Effector CD4-positive, alpha-beta T cell (primary cell): ENCODE measurements around the gene NCMAP.

Experiments
- DNase-seq: peaks from one replicate; pipeline ENCODE4 v3.0.0-alpha.2; 2020

Gene NCMAP

GRCh38 chr1:24636661-24637357 lies 80.9 kb downstream of the NCMAP start:
- DNase-seq, result no peak

GRCh38 chr1:24639094-24639493 lies 83.2 kb downstream of the NCMAP start:
- DNase-seq, result no peak

- DNase-seq, result no peak
Measured at GRCh38 chr1:24639881-24640280, 84.0 kb downstream of the NCMAP start.

- no peak for DNase-seq
Measured at GRCh38 chr1:24640288-24640687, 84.4 kb downstream of the NCMAP start.

GRCh38 chr1:24641646-24642151 lies 85.8 kb downstream of the NCMAP start:
- no peak for DNase-seq

- peak; percentile 99 for DNase-seq
Measured at GRCh38 chr1:24642481-24643362, 86.8 kb downstream of the NCMAP start, which contains the start of gene SRRM1. TSS of gene SRRM1 (plus strand) at chr1:24643302. CDS start at chr1:24643327, 25 bp downstream.

GRCh38 chr1:24643363-24644099 lies 87.6 kb downstream of the NCMAP start:
- DNase-seq, result peak; percentile 40

GRCh38 chr1:24644100-24644384 lies 88.2 kb downstream of the NCMAP start:
- DNase-seq, result no peak

GRCh38 chr1:24648919-24649318 lies 93.0 kb downstream of the NCMAP start:
- no peak for DNase-seq

- DNase-seq, result no peak
Measured at GRCh38 chr1:24652382-24652781, 96.5 kb downstream of the NCMAP start.

- no peak for DNase-seq
Measured at GRCh38 chr1:24654010-24654409, 98.1 kb downstream of the NCMAP start.

GRCh38 chr1:24656046-24656445 lies 100.2 kb downstream of the NCMAP start:
- DNase-seq, result no peak

GRCh38 chr1:24657781-24658180 lies 101.9 kb downstream of the NCMAP start:
- no peak for DNase-seq
